ENCODE results near the gene SLC8A1. TPM values are rescaled to one million over a fixed set of nuclear protein-coding genes. Genes with fewer than 3 reads are reported as not detected.

SLC8A1 gene
- total RNA-seq, 1 experiment from 2014 or later = 0.43 TPM

DNA sequence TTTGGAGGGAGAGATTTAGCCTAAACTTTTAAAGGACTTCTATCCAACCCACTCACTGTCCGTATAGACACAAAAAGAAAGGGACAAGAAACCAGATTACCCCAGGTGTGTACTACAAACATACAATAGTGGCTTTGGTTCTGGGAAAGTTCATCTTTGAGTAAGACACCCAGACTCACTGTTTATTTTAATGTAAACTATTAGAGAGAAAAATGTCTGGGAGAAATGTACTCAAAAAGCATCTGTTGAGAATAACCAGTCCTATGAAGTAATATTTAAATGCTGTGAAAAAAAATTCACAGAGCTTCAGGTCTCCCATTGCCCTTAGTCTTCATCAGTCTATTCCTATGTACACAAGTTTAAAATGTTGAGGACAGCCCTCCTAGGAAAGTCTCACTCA, 107.5 kb downstream of the SLC8A1 start:
- POLR2A ChIA-PET = no interaction called here
- Histone ChIP-seq H3K4me1 (no peaks in the 10 kb centered on the region), H3K4me3 (ENCODE audit: low read depth, low read length) (no peak overlapping the region), H3K27me3 (replicated peaks; ENCODE audit: control insufficient read depth, insufficient read depth, low read length) (no peaks in the 10 kb centered on the region), H3K9me3 (no peaks in the 10 kb centered on the region), H3K36me3 (ENCODE audit: control insufficient read depth, insufficient read depth, low read length) (no peaks in the 10 kb centered on the region)
- H3K36me3 Mint-ChIP-seq (ENCODE audit: insufficient read depth, unreplicated experiment) = no peaks in the 10 kb centered on the region
- no TSS peak for BruUV-seq (replicated peaks)
- H3K4me1 Mint-ChIP-seq (ENCODE audit: low read depth, unreplicated experiment) = no peaks in the 10 kb centered on the region
- CTCF ChIA-PET = no interaction called here
- no peak overlapping the region for H3K4me3 Mint-ChIP-seq (ENCODE audit: unreplicated experiment)
- TF ChIP-seq, protein P1, sequence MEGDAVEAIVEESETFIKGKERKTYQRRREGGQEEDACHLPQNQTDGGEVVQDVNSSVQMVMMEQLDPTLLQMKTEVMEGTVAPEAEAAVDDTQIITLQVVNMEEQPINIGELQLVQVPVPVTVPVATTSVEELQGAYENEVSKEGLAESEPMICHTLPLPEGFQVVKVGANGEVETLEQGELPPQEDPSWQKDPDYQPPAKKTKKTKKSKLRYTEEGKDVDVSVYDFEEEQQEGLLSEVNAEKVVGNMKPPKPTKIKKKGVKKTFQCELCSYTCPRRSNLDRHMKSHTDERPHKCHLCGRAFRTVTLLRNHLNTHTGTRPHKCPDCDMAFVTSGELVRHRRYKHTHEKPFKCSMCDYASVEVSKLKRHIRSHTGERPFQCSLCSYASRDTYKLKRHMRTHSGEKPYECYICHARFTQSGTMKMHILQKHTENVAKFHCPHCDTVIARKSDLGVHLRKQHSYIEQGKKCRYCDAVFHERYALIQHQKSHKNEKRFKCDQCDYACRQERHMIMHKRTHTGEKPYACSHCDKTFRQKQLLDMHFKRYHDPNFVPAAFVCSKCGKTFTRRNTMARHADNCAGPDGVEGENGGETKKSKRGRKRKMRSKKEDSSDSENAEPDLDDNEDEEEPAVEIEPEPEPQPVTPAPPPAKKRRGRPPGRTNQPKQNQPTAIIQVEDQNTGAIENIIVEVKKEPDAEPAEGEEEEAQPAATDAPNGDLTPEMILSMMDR (IDR thresholded peaks at IDR 0.05; ENCODE audit: insufficient read depth in 1 of 2, low read depth in 1 of 2, low read length in 1 of 2, severe bottlenecking in 1 of 2, unreplicated experiment in 1 of 2) = no peak
- intact Hi-C loops (cut with micrococcal nuclease; ENCODE audit: unreplicated experiment) = no loop called here
- H3K27ac Mint-ChIP-seq (ENCODE audit: unreplicated experiment) = no peak overlapping the region
- no peaks in the 10 kb centered on the region for H3K9me3 Mint-ChIP-seq (ENCODE audit: unreplicated experiment)
- DNase-seq = no peak
- H3K27me3 Mint-ChIP-seq (ENCODE audit: insufficient read depth, unreplicated experiment) = peaks cover 15% of the 10 kb centered on the region

DNA sequence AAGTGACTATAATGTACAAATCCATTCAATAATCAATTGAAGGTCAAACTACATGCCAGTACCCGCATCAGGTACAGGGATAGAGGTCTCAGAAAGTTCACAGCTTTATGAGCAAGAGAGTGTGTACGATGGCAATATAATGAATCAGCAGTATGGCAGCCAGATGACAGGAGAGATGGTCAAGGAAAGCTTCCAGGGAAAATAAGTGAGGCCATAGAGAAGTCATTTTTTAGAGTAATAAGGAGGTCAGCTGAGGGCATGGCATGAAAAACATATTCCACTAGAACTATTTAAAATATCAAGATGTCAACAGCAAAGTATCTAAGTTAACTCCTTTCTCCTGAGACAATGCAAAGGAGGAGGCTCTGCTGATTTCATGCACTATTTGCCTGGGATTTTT, 108.0 kb downstream of the SLC8A1 start:
- Mint-ChIP-seq H3K36me3 (ENCODE audit: insufficient read depth, unreplicated experiment) (no peaks in the 10 kb centered on the region), H3K9me3 (ENCODE audit: unreplicated experiment) (no peaks in the 10 kb centered on the region), H3K4me1 (ENCODE audit: low read depth, unreplicated experiment) (no peaks in the 10 kb centered on the region), H3K27me3 (ENCODE audit: insufficient read depth, unreplicated experiment) (peaks cover 13% of the 10 kb centered on the region), H3K27ac (ENCODE audit: unreplicated experiment) (no peak overlapping the region), H3K4me3 (ENCODE audit: unreplicated experiment) (no peak overlapping the region)
- POLR2A ChIA-PET = no interaction called here
- DNase-seq = no peak
- Histone ChIP-seq H3K27me3 (replicated peaks; ENCODE audit: control insufficient read depth, insufficient read depth, low read length) (no peaks in the 10 kb centered on the region), H3K4me1 (no peaks in the 10 kb centered on the region), H3K9me3 (no peaks in the 10 kb centered on the region), H3K36me3 (ENCODE audit: control insufficient read depth, insufficient read depth, low read length) (no peaks in the 10 kb centered on the region), H3K4me3 (ENCODE audit: low read depth, low read length) (no peak overlapping the region)
- TF ChIP-seq, protein P1 (IDR thresholded peaks at IDR 0.05; ENCODE audit: insufficient read depth in 1 of 2, low read depth in 1 of 2, low read length in 1 of 2, severe bottlenecking in 1 of 2, unreplicated experiment in 1 of 2) = no peak
- no TSS peak for BruUV-seq (replicated peaks)
- CTCF ChIA-PET = no interaction called here
- intact Hi-C loops (cut with micrococcal nuclease; ENCODE audit: unreplicated experiment) = no loop called here

DNA sequence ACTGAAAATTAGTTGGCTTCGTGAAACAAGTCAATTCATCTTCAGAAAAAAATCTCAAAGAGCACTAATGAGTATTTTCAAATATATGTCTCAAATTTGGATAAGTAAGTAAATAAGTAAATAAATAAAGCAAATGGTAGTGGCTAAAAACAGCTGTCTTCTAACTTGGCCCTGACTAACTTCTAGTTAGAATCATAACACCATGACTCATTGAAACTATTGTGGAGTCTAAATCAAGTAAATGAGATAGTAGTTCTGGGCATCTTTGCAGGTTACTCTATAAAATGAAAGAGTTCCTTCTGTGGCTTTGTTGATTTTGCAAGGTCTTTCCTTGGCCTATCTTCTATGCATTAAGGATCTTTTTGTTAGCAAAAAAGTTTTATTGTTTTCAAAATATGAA, 110.7 kb downstream of the SLC8A1 start:
- Mint-ChIP-seq H3K4me3 (ENCODE audit: unreplicated experiment) (no peak overlapping the region), H3K36me3 (ENCODE audit: insufficient read depth, unreplicated experiment) (no peaks in the 10 kb centered on the region), H3K4me1 (ENCODE audit: low read depth, unreplicated experiment) (no peaks in the 10 kb centered on the region), H3K27ac (ENCODE audit: unreplicated experiment) (no peak overlapping the region), H3K9me3 (ENCODE audit: unreplicated experiment) (no peaks in the 10 kb centered on the region), H3K27me3 (ENCODE audit: insufficient read depth, unreplicated experiment) (peaks cover 12% of the 10 kb centered on the region)
- no peak for DNase-seq
- H3K4me3 ChIP-seq (ENCODE audit: low read depth, low read length) = no peak overlapping the region
- CTCF ChIA-PET = no interaction called here
- TF ChIP-seq, protein P1 (IDR thresholded peaks at IDR 0.05; ENCODE audit: insufficient read depth in 1 of 2, low read depth in 1 of 2, low read length in 1 of 2, severe bottlenecking in 1 of 2, unreplicated experiment in 1 of 2) = no peak
- no peaks in the 10 kb centered on the region for H3K36me3 ChIP-seq (ENCODE audit: control insufficient read depth, insufficient read depth, low read length)
- no TSS peak for BruUV-seq (replicated peaks)
- intact Hi-C loops (cut with micrococcal nuclease; ENCODE audit: unreplicated experiment) = no loop called here
- H3K9me3 ChIP-seq = no peaks in the 10 kb centered on the region
- no peaks in the 10 kb centered on the region for H3K4me1 ChIP-seq
- no peaks in the 10 kb centered on the region for H3K27me3 ChIP-seq (replicated peaks; ENCODE audit: control insufficient read depth, insufficient read depth, low read length)
- POLR2A ChIA-PET = no interaction called here

Measured in Caco-2 (cell line).